IMR-90 (cell line): ENCODE results near the gene KCNMA1. TPM values are rescaled to one million over a fixed set of nuclear protein-coding genes. Genes with fewer than 3 reads are reported as not detected.

Experiments
- ATAC-seq: fragments of 200-7000 bp; cut with Tn5 transposase; 2 replicates; pipeline ENCODE4 v1.9.1; 2020; ENCODE audit warnings: low read depth, mild to moderate bottlenecking, moderate library complexity
- BruUV-seq: library from RNA; stranded (reverse); fragments of 400-500 nt; replicated peaks from 2 replicates; lab custom pipeline; 2021; lab: Mats Ljungman, UMichigan
- CTCF ChIA-PET: fragments of 300-600 bp; formaldehyde crosslinking; extraction: SDS; loops from one replicate; lab custom pipeline; 2021; ENCODE audit warnings: antibody characterized with exemption; lab: Yijun Ruan, JAX
- POLR2A ChIA-PET: fragments of 300-600 bp; sonication (Branson Sonifier 250); formaldehyde crosslinking; loops from one replicate; lab custom pipeline; 2022; ENCODE audit warnings: antibody characterized with exemption; ENCODE audit not compliant: unreplicated experiment; lab: Charles Lee
- DNase-seq: peaks from one replicate; pipeline ENCODE4 v3.0.0; 2013
- H2AFZ ChIP-seq: replicated peaks from 2 replicates; pipeline ENCODE3; 2013; ENCODE audit warnings: low read length, mild to moderate bottlenecking; ENCODE audit not compliant: poor library complexity
- H2AK5ac ChIP-seq: 2 replicates; pipeline ENCODE4 v1.6.1; 2013; ENCODE audit warnings: low read depth, low read length, inconsistent platforms
- H2AK9ac ChIP-seq: replicated peaks from 2 replicates; pipeline ENCODE3; 2013; ENCODE audit warnings: mild to moderate bottlenecking, low read depth, low read length, moderate library complexity; ENCODE audit not compliant: poor library complexity
- H2BK120ac ChIP-seq: 2 replicates; pipeline ENCODE4 v1.6.1; 2013; ENCODE audit warnings: low read depth, low read length, inconsistent platforms
- H2BK15ac ChIP-seq: 3 replicates; pipeline ENCODE4 v1.6.1; 2013; ENCODE audit warnings: low read depth, low read length, inconsistent platforms
- H2BK20ac ChIP-seq: 2 replicates; pipeline ENCODE4 v1.6.1; 2013; ENCODE audit warnings: low read depth, mild to moderate bottlenecking, inconsistent platforms, low read length, moderate library complexity
- H2BK5ac ChIP-seq: 2 replicates; pipeline ENCODE4 v1.6.1; 2013; ENCODE audit warnings: mild to moderate bottlenecking, low read depth, low read length, inconsistent platforms; ENCODE audit not compliant: poor library complexity, severe bottlenecking
- H3K14ac ChIP-seq: replicated peaks from 2 replicates; pipeline ENCODE4 v1.6.1; 2013; ENCODE audit warnings: low read depth, low read length, inconsistent platforms
- H3K18ac ChIP-seq: 2 replicates; pipeline ENCODE4 v1.6.1; 2013; ENCODE audit warnings: low read depth, low read length, control low read depth
- H3K23ac ChIP-seq: 2 replicates; pipeline ENCODE4 v1.6.1; 2013; ENCODE audit warnings: low read depth, low read length, inconsistent platforms
- H3K27ac ChIP-seq: 2 replicates; pipeline ENCODE4 v1.5.1; 2013; ENCODE audit warnings: mild to moderate bottlenecking, control low read depth, low read length; ENCODE audit not compliant: insufficient read depth
- H3K27me3 ChIP-seq: 2 replicates; pipeline ENCODE4 v1.6.1; 2013; ENCODE audit warnings: low read length; ENCODE audit not compliant: control insufficient read depth, insufficient read depth
- H3K36me3 ChIP-seq: 2 replicates; pipeline ENCODE4 v1.6.1; 2013; ENCODE audit warnings: low read length, mixed read lengths; ENCODE audit not compliant: control insufficient read depth, insufficient read depth
- H3K4ac ChIP-seq: 2 replicates; pipeline ENCODE4 v1.6.1; 2013; ENCODE audit warnings: low read depth, low read length, inconsistent platforms
- H3K4me1 ChIP-seq: 2 replicates; pipeline ENCODE4 v1.6.1; 2013; ENCODE audit warnings: low read length, mixed read lengths; ENCODE audit not compliant: control insufficient read depth, insufficient read depth
- H3K4me2 ChIP-seq: 2 replicates; pipeline ENCODE4 v1.6.1; 2013; ENCODE audit warnings: low read depth, mild to moderate bottlenecking, control low read depth, low read length, moderate library complexity
- H3K4me3 ChIP-seq: 2 replicates; pipeline ENCODE4 v1.5.1; 2013; ENCODE audit warnings: low read depth, mild to moderate bottlenecking, control low read depth, low read length, moderate library complexity; ENCODE audit not compliant: insufficient read depth
- H3K56ac ChIP-seq: 2 replicates; pipeline ENCODE4 v1.6.1; 2013; ENCODE audit warnings: low read length, inconsistent platforms; ENCODE audit not compliant: insufficient read depth; ENCODE audit errors: extremely low read depth
- H3K79me1 ChIP-seq, 2 experiments: 2 replicates each; pipeline ENCODE4 v1.6.1; 2013; ENCODE audit warnings: low read length in 2 of 2, inconsistent platforms in 1 of 2, low read depth in 1 of 2
- H3K9ac ChIP-seq: 2 replicates; pipeline ENCODE4 v1.6.1; 2013; ENCODE audit warnings: low read depth, low read length, control low read depth
- H3K9me1 ChIP-seq: 2 replicates; pipeline ENCODE4 v1.6.1; 2013; ENCODE audit warnings: low read length, inconsistent platforms; ENCODE audit not compliant: insufficient read depth
- H3K9me3 ChIP-seq: 2 replicates; pipeline ENCODE4 v1.6.1; 2013; ENCODE audit warnings: low read length; ENCODE audit not compliant: control insufficient read depth, insufficient read depth
- H4K20me1 ChIP-seq: 2 replicates; pipeline ENCODE4 v1.6.1; 2013; ENCODE audit warnings: low read length, inconsistent platforms; ENCODE audit not compliant: insufficient read depth
- H4K5ac ChIP-seq: 2 replicates; pipeline ENCODE4 v1.6.1; 2013; ENCODE audit warnings: mild to moderate bottlenecking, low read depth, low read length, control low read depth
- H4K8ac ChIP-seq, 2 experiments: 2 replicates each; pipeline ENCODE4 v1.6.1; 2013; ENCODE audit warnings: low read depth in 2 of 2, low read length in 2 of 2, control low read depth in 1 of 2, inconsistent platforms in 1 of 2
- H4K91ac ChIP-seq: 2 replicates; pipeline ENCODE4 v1.6.1; 2013; ENCODE audit warnings: low read depth, low read length, inconsistent platforms; ENCODE audit not compliant: insufficient read depth
- BHLHE40 ChIP-seq: fragments of 150-350 bp; IDR thresholded peaks from 2 replicates; pipeline ENCODE4 v1.6.1; 2016; ENCODE audit warnings: mild to moderate bottlenecking, low read depth, low read length
- CEBPB ChIP-seq: IDR thresholded peaks from 2 replicates; pipeline ENCODE4 v1.6.1; 2012; ENCODE audit warnings: low read depth, low read length, improper control_type of control experiment
- CHD1 ChIP-seq: IDR thresholded peaks from 2 replicates; pipeline ENCODE4 v1.6.1; 2012; ENCODE audit warnings: low read depth, low read length, improper control_type of control experiment
- ELK1 ChIP-seq: fragments of 150-350 bp; IDR thresholded peaks from 2 replicates; pipeline ENCODE4 v1.6.1; 2016; ENCODE audit warnings: low read depth, mild to moderate bottlenecking, low read length, moderate library complexity, borderline replicate concordance
- FOS ChIP-seq: fragments of 150-350 bp; IDR thresholded peaks from 2 replicates; pipeline ENCODE4 v1.6.1; 2016; ENCODE audit warnings: low read depth, low read length
- MAFK ChIP-seq: IDR thresholded peaks from 2 replicates; pipeline ENCODE4 v1.6.1; 2012; ENCODE audit warnings: low read depth, low read length, improper control_type of control experiment
- MXI1 ChIP-seq: IDR thresholded peaks from 2 replicates; pipeline ENCODE4 v1.6.1; 2012; ENCODE audit warnings: low read depth, mild to moderate bottlenecking, low read length, moderate library complexity, borderline replicate concordance
- NFE2L2 ChIP-seq: fragments of 150-350 bp; IDR thresholded peaks from 2 replicates; pipeline ENCODE4 v1.6.1; 2016; ENCODE audit warnings: low read depth, mild to moderate bottlenecking, low read length
- POLR2A ChIP-seq: IDR thresholded peaks from 2 replicates; pipeline ENCODE4 v1.6.1; 2012; ENCODE audit warnings: mild to moderate bottlenecking, low read depth, low read length
- RAD21 ChIP-seq: IDR thresholded peaks from 2 replicates; pipeline ENCODE4 v1.6.1; 2012; ENCODE audit warnings: low read length, improper control_type of control experiment
- RCOR1 ChIP-seq: IDR thresholded peaks from 2 replicates; pipeline ENCODE4 v1.6.1; 2012; ENCODE audit warnings: mild to moderate bottlenecking, low read length, improper control_type of control experiment; ENCODE audit not compliant: insufficient replicate concordance
- RFX5 ChIP-seq: IDR thresholded peaks from 2 replicates; pipeline ENCODE4 v1.8.0; 2012; ENCODE audit warnings: low read depth, mild to moderate bottlenecking, low read length, moderate library complexity
- SMC3 ChIP-seq: fragments of 150-350 bp; IDR thresholded peaks from 2 replicates; pipeline ENCODE4 v1.6.1; 2016; ENCODE audit warnings: low read depth, mild to moderate bottlenecking, antibody characterized with exemption, low read length, moderate library complexity
- dilution Hi-C: fragments of 300-500 bp; cut with HindIII; formaldehyde crosslinking; loops from one replicate; pipeline ENCODE4 v1.14.3; 2018; ENCODE audit warnings: low sequenced_read_pairs; ENCODE audit not compliant: unreplicated experiment
- in situ Hi-C: fragments of 300-500 bp; cut with MboI; formaldehyde crosslinking; loops from 3 replicates; pipeline ENCODE4 v1.14.3; 2019; ENCODE audit warnings: low sequenced_read_pairs, inconsistent platforms, mixed read lengths
- intact Hi-C: fragments of 100-400 bp; cut with micrococcal nuclease; formaldehyde crosslinking; loops from 2 replicates; pipeline ENCODE4 v1.10.0; 2022
- polyA plus RNA-seq, 3 experiments: library from polyadenylated mRNA; depleted of rRNA; stranded (reverse); fragments of >200 nt; gene quantifications; 2 replicates each; pipeline ENCODE4 v1.2.3, GENCODE V29; 2012; ENCODE audit warnings: low replicate concordance in 1 of 3
- total RNA-seq: library from RNA; depleted of rRNA; stranded (reverse); fragments of >200 nt; gene quantifications from 2 replicates; pipeline ENCODE4 v1.2.3, GENCODE V29; 2012

The KCNMA1 gene
- total and polyA plus RNA-seq, 2 of the 4 experiments (the other 2 are of a cell fraction), result 25.6 to 29.6 TPM

- Histone ChIP-seq H2BK120ac (no peak overlapping the region), H3K27ac (no peak overlapping the region), H4K91ac (no peak overlapping the region), H4K8ac (no peak overlapping the region), H3K9ac (no peak overlapping the region), H3K14ac (no peak overlapping the region), H3K4me2 (no peak overlapping the region), H4K5ac (no peak overlapping the region), H3K36me3 (no peaks in the 10 kb centered on the region), H4K20me1 (no peaks in the 10 kb centered on the region), H3K9me3 (no peaks in the 10 kb centered on the region), H3K18ac (no peak overlapping the region), H2BK5ac (no peak overlapping the region), H3K4me1 (no peaks in the 10 kb centered on the region), H2AK5ac (no peak overlapping the region), H3K4me3 (no peak overlapping the region), H2BK15ac (no peak overlapping the region), H2BK20ac (no peak overlapping the region), H3K23ac (no peak overlapping the region), H2AK9ac (no peak overlapping the region), H3K9me1 (no peaks in the 10 kb centered on the region), H3K79me1 (no peaks in the 10 kb centered on the region), H3K56ac (no peak overlapping the region), H3K4ac (no peak overlapping the region), H3K27me3 (no peaks in the 10 kb centered on the region), H2AFZ (no peak overlapping the region)
- POLR2A ChIA-PET, result no interaction called here
- TF ChIP-seq CEBPB (no peak), MAFK (no peak), NFE2L2 (no peak), FOS (no peak), BHLHE40 (no peak), ELK1 (no peak), SMC3 (no peak), RFX5 (no peak), RCOR1 (no peak), CHD1 (no peak), RAD21 (no peak), MXI1 (no peak), POLR2A (no peak)
- ATAC-seq (no peak), DNase-seq (no peak)
- CTCF ChIA-PET, result no interaction called here
- BruUV-seq, result no TSS peak
- in situ Hi-C loops (no loop called here), dilution Hi-C loops (no loop called here), intact Hi-C loops (no loop called here)
These were observed 427.0 kb downstream of the KCNMA1 start for GRCh38 chr10:77210645-77211044.
